H1 (cell line): Measurements from ENCODE around the gene UNC79. TPM values are rescaled to one million over a fixed set of nuclear protein-coding genes. Genes with fewer than 3 reads are reported as not detected.

Experiments used
- CTCF ChIA-PET: fragments of 300-600 bp; sonication (Branson Sonifier 250); formaldehyde crosslinking; loops from one replicate; lab custom pipeline; 2021; ENCODE audit not compliant: partially characterized antibody; lab: Charles Lee
- POLR2A ChIA-PET: fragments of 300-600 bp; sonication (Branson Sonifier 250); formaldehyde crosslinking; loops from one replicate; lab custom pipeline; 2021; ENCODE audit warnings: inconsistent platforms; ENCODE audit not compliant: partially characterized antibody; lab: Charles Lee
- DNase-seq, 2 experiments: peaks; one replicate each; pipeline versions ENCODE4 v3.0.0 to v3.0.0-alpha.2; 2010 to 2022; ENCODE audit warnings: low spot score in 2 of 2, low read depth in 1 of 2, mixed read lengths in 1 of 2
- FAIRE-seq: peaks from 2 replicates; lab custom pipeline; 2011; peaks lifted over from hg19 to GRCh38; lab: Jason Lieb, UNC
- H2AFZ ChIP-seq: 2 replicates; pipeline ENCODE4 v1.8.1; 2012; ENCODE audit warnings: low read length, inconsistent platforms
- H2AK5ac ChIP-seq: 2 replicates; pipeline ENCODE4 v1.6.1; 2013; ENCODE audit warnings: low read depth, low read length
- H2BK120ac ChIP-seq: replicated peaks from 2 replicates; pipeline ENCODE3; 2013; ENCODE audit warnings: low read depth, low read length, inconsistent platforms
- H2BK12ac ChIP-seq: 2 replicates; pipeline ENCODE4 v1.6.1; 2013; ENCODE audit warnings: low read depth, low read length
- H2BK15ac ChIP-seq: 2 replicates; pipeline ENCODE4 v1.6.1; 2013; ENCODE audit warnings: low read length
- H2BK20ac ChIP-seq: 2 replicates; pipeline ENCODE4 v1.6.1; 2013; ENCODE audit warnings: low read length
- H2BK5ac ChIP-seq: 2 replicates; pipeline ENCODE4 v1.6.1; 2013; ENCODE audit warnings: low read depth, low read length
- H3K14ac ChIP-seq: 2 replicates; pipeline ENCODE4 v1.6.1; 2013; ENCODE audit warnings: inconsistent platforms; ENCODE audit not compliant: insufficient read length
- H3K18ac ChIP-seq: 2 replicates; pipeline ENCODE4 v1.6.1; 2013; ENCODE audit warnings: low read length; ENCODE audit errors: extremely low read depth
- H3K23ac ChIP-seq: 2 replicates; pipeline ENCODE4 v1.6.1; 2013; ENCODE audit warnings: inconsistent platforms; ENCODE audit not compliant: insufficient read length
- H3K23me2 ChIP-seq: 2 replicates; pipeline ENCODE4 v1.6.1; 2013; ENCODE audit warnings: low read depth, low read length
- H3K27ac ChIP-seq: 2 replicates; pipeline ENCODE4 v1.6.1; 2011; ENCODE audit warnings: low read depth, low read length, inconsistent platforms
- H3K27me3 ChIP-seq, 4 experiments: replicated peaks in 1 of 4; 1 replicate in 1 of 4; 2 replicates in 3 of 4; pipeline versions ENCODE4 v1.6.1 to v1.8.1; 2011 to 2013; ENCODE audit warnings: low read length in 3 of 4, mild to moderate bottlenecking in 3 of 4, inconsistent platforms in 2 of 4, mixed read lengths in 2 of 4, moderate library complexity in 1 of 4; ENCODE audit not compliant: control insufficient read depth in 3 of 4, insufficient read depth in 3 of 4; ENCODE audit errors: extremely low read depth in 1 of 4
- H3K36me3 ChIP-seq, 4 experiments: 2 replicates each; pipeline versions ENCODE4 v1.6.1 to v1.8.1; 2011 to 2013; ENCODE audit warnings: mild to moderate bottlenecking in 4 of 4, low read length in 3 of 4, moderate library complexity in 2 of 4, control low read depth in 1 of 4, inconsistent platforms in 1 of 4; ENCODE audit not compliant: insufficient read depth in 4 of 4, control insufficient read depth in 2 of 4
- H3K4ac ChIP-seq: replicated peaks from 2 replicates; pipeline ENCODE3; 2013; ENCODE audit warnings: low read length, low read depth, mixed read lengths, inconsistent platforms; ENCODE audit not compliant: insufficient read length
- H3K4me1 ChIP-seq, 4 experiments: replicated peaks in 1 of 4; 1 replicate in 1 of 4; 2 replicates in 3 of 4; pipeline versions ENCODE4 v1.6.1 to v1.8.1; 2011 to 2013; ENCODE audit warnings: low read length in 3 of 4, inconsistent platforms in 2 of 4, mixed read lengths in 1 of 4; ENCODE audit not compliant: insufficient read depth in 4 of 4, control insufficient read depth in 3 of 4
- H3K4me2 ChIP-seq, 2 experiments: 2 replicates each; pipeline versions ENCODE4 v1.6.1 to v1.8.1; 2011 to 2013; ENCODE audit warnings: low read depth in 2 of 2, low read length in 2 of 2, control low read depth in 1 of 2, inconsistent platforms in 1 of 2, mild to moderate bottlenecking in 1 of 2; ENCODE audit not compliant: insufficient read depth in 1 of 2
- H3K4me3 ChIP-seq, 4 experiments: fragments of 200-600, 300-600 bp in 1 of 4; sonication (generic), shearing (Covaris generic), sonication (Bioruptor Twin) in 1 of 4; 2 replicates each; pipeline versions ENCODE4 v1.5.1 to v1.8.1; 2011 to 2016; ENCODE audit warnings: low read length in 4 of 4, low read depth in 3 of 4, control low read depth in 2 of 4, inconsistent platforms in 2 of 4, mild to moderate bottlenecking in 2 of 4, mixed read lengths in 1 of 4, moderate library complexity in 1 of 4; ENCODE audit not compliant: insufficient read depth in 2 of 4; ENCODE audit errors: extremely low read depth in 1 of 4
- H3K56ac ChIP-seq: replicated peaks from 2 replicates; pipeline ENCODE3; 2013; ENCODE audit warnings: low read depth, mild to moderate bottlenecking, mixed read lengths, low read length, inconsistent platforms; ENCODE audit not compliant: insufficient read length
- H3K79me1 ChIP-seq: 2 replicates; pipeline ENCODE4 v1.6.1; 2013; ENCODE audit warnings: low read depth, low read length, control low read depth
- H3K79me2 ChIP-seq, 2 experiments: 2 replicates each; pipeline versions ENCODE4 v1.6.1 to v1.8.1; 2012 to 2013; ENCODE audit warnings: low read length in 2 of 2, mild to moderate bottlenecking in 2 of 2, inconsistent platforms in 1 of 2; ENCODE audit not compliant: insufficient read depth in 2 of 2, control insufficient read depth in 1 of 2
- H3K9ac ChIP-seq, 4 experiments: replicated peaks in 1 of 4; 1 replicate in 1 of 4; 2 replicates in 3 of 4; pipeline versions ENCODE4 v1.6.1 to v1.8.1; 2011 to 2013; ENCODE audit warnings: low read depth in 3 of 4, low read length in 3 of 4, control low read depth in 2 of 4, mild to moderate bottlenecking in 2 of 4, moderate library complexity in 2 of 4, inconsistent platforms in 1 of 4; ENCODE audit errors: extremely low read depth in 1 of 4
- H3K9me3 ChIP-seq, 2 experiments: 2 replicates each; pipeline versions ENCODE4 v1.6.1 to v1.8.1; 2012 to 2013; ENCODE audit warnings: mild to moderate bottlenecking in 2 of 2, moderate library complexity in 2 of 2, control low read depth in 1 of 2, inconsistent platforms in 1 of 2, low read depth in 1 of 2, low read length in 1 of 2, mixed read lengths in 1 of 2; ENCODE audit not compliant: insufficient read depth in 2 of 2
- H4K20me1 ChIP-seq, 2 experiments: replicated peaks in 1 of 2; 2 replicates each; pipeline versions ENCODE3 to v1.8.1; 2011 to 2013; ENCODE audit warnings: inconsistent platforms in 2 of 2, low read length in 2 of 2, mild to moderate bottlenecking in 1 of 2; ENCODE audit not compliant: insufficient read depth in 2 of 2, control insufficient read depth in 1 of 2
- H4K5ac ChIP-seq: 2 replicates; pipeline ENCODE4 v1.6.1; 2013; ENCODE audit warnings: low read length, low read depth, mixed read lengths, inconsistent platforms; ENCODE audit not compliant: insufficient read length
- H4K8ac ChIP-seq: 2 replicates; pipeline ENCODE4 v1.8.0; 2013; ENCODE audit warnings: mild to moderate bottlenecking, moderate library complexity, low read length, inconsistent platforms; ENCODE audit not compliant: insufficient read depth; ENCODE audit errors: extremely low read depth
- H4K91ac ChIP-seq: replicated peaks from 2 replicates; pipeline ENCODE3; 2013; ENCODE audit warnings: low read length, mixed read lengths, inconsistent platforms; ENCODE audit not compliant: insufficient read length
- EGR1 ChIP-seq: IDR thresholded peaks from 2 replicates; pipeline ENCODE4 v1.6.1; 2011; ENCODE audit warnings: low read depth, low read length, borderline replicate concordance
- KDM4A ChIP-seq: IDR thresholded peaks from one replicate; pipeline ENCODE4 v1.7.1; 2012; ENCODE audit warnings: low read depth, mild to moderate bottlenecking, moderate library complexity, low read length, inconsistent platforms; ENCODE audit not compliant: severe bottlenecking
- SIRT6 ChIP-seq: IDR thresholded peaks from one replicate; pipeline ENCODE4 v1.7.1; 2012; ENCODE audit warnings: low read length, inconsistent platforms
- TAF7 ChIP-seq: optimal IDR thresholded peaks from 2 replicates; pipeline ENCODE3; 2011; ENCODE audit warnings: low read depth, mild to moderate bottlenecking, inconsistent platforms, low read length, moderate library complexity, borderline replicate concordance
- WGBS, 2 experiments: shearing (Covaris generic) in 1 of 2; methylation state at CpG; one replicate each; pipeline versions ENCODE4 v1.1.6 to v1.1.7; 2013 to 2015; ENCODE audit warnings: low lambda C conversion rate in 2 of 2, mixed read lengths in 2 of 2, inconsistent platforms in 1 of 2, low coverage in 1 of 2, missing lambda C conversion rate in 1 of 2; ENCODE audit not compliant: insufficient replicate concordance in 2 of 2, insufficient coverage in 1 of 2, insufficient read length in 1 of 2; ENCODE audit errors: extremely low coverage in 1 of 2, missing lambda C conversion rate in 1 of 2; 5-methylcytosine and 5-hydroxymethylcytosine counted together
- polyA plus RNA-seq, 7 experiments: library from polyadenylated mRNA; depleted of rRNA in 3 of 7; stranded (reverse) in 5 of 7; unstranded in 2 of 7; fragments of >200 nt in 5 of 7; fragments of 200-250 nt in 2 of 7; gene quantifications; 1 replicate in 5 of 7; 2 replicates in 1 of 7; 4 replicates in 1 of 7; pipeline versions ENCODE4 v1.2.1 to v1.2.3, GENCODE V29; 2011 to 2013; ENCODE audit warnings: missing spikeins in 2 of 7, mixed read lengths in 2 of 7
- total RNA-seq: library from RNA; stranded (reverse); fragmentation: NEBNext Ultra II Directional; extraction: Animal tissue kit (Norgen Biotek cat#: 25700); gene quantifications from 2 replicates; pipeline ENCODE4 v1.2.1, GENCODE V29; 2021

The UNC79 gene
- total and polyA plus RNA-seq, 2 of the 8 experiments (the other 6 are each of a cell fraction or from before 2014, with no cell fraction given): 1.8 to 2.3 TPM

- no peak overlapping the region for H2BK12ac ChIP-seq
- H4K20me1 ChIP-seq: no peaks in the 10 kb centered on the region
- no peak overlapping the region for H2BK15ac ChIP-seq
- H2BK5ac ChIP-seq: no peak overlapping the region
- no peaks in the 10 kb centered on the region for H3K27me3 ChIP-seq
- H2AFZ ChIP-seq: no peak overlapping the region
- H3K18ac ChIP-seq: no peak overlapping the region
- H3K14ac ChIP-seq: no peak overlapping the region
- DNase-seq: no peak
- no peak overlapping the region for H4K8ac ChIP-seq
- H3K4ac ChIP-seq: no peak overlapping the region
- TF ChIP-seq KDM4A (no peak), EGR1 (no peak), TAF7 (no peak), SIRT6 (no peak)
- H3K36me3 ChIP-seq: no peaks in the 10 kb centered on the region
- 0 out of 7 replicates have a peak, but pooled peaks cover 0 to 3% (median 0%) of the 10 kb centered on the region in 4 experiments for H3K4me1 ChIP-seq
- H3K4me2 ChIP-seq: no peak overlapping the region
- H3K79me1 ChIP-seq: peaks cover 3% of the 10 kb centered on the region; the same call in 1 of the 2 replicates
- no peak for FAIRE-seq
- no peak overlapping the region for H3K9ac ChIP-seq
- H3K56ac ChIP-seq: no peak overlapping the region
- H3K23me2 ChIP-seq: no peaks in the 10 kb centered on the region; the same call in 1 of the 2 replicates
- ChIA-PET CTCF (interaction anchor here (0.7 to 1.1 kb wide), 3 partner anchors 9 to 146 kb away, joined by 4 to 5 read pairs (median 4); no protein-coding TSS in a partner anchor), POLR2A (no interaction called here)
- H2BK120ac ChIP-seq: no peak overlapping the region
- H4K91ac ChIP-seq: no peak overlapping the region
- H3K23ac ChIP-seq: no peak overlapping the region
- no peak overlapping the region for H3K27ac ChIP-seq
- no peaks in the 10 kb centered on the region for H3K79me2 ChIP-seq
- H3K9me3 ChIP-seq: no peaks in the 10 kb centered on the region
- H3K4me3 ChIP-seq: no peak overlapping the region
- H2BK20ac ChIP-seq: no peak overlapping the region
- WGBS, 2 experiments: 93% methylated on average over 11 of the region's 12 CpGs; no CpG with 5 or more reads in 1 of the 2 experiments
- H4K5ac ChIP-seq: no peak overlapping the region
- H2AK5ac ChIP-seq: no peak overlapping the region
Measured at GRCh38 chr14:93757206-93757605, 326.5 kb downstream of the UNC79 start.
